Measurements from ENCODE around the gene MAGEH1. TPM values are rescaled to one million over a fixed set of nuclear protein-coding genes. Genes with fewer than 3 reads are reported as not detected.
A peak's percentile ranks its signal among the peaks of the same experiment; 100 is the strongest.
"Not testable (repeated sequence)": the region's sequence is repeated elsewhere in the genome, so short reads cannot be mapped to it uniquely, and the experiment has no call there.

Gene MAGEH1
- total RNA-seq: 10 to 100 TPM; 18.1 to 20.2 TPM

- no peaks in the 10 kb centered on the region for H3K9me3 Mint-ChIP-seq
- no peaks in the 10 kb centered on the region for H3K36me3 Mint-ChIP-seq
- peaks cover 2% of the 10 kb centered on the region for H3K4me1 Mint-ChIP-seq
- H3K27ac Mint-ChIP-seq: peak within 1 kb of the TSS; percentile 91
- H3K27me3 Mint-ChIP-seq: no peaks in the 10 kb centered on the region
- peak; percentile 79 for DNase-seq
- peak within 1 kb of the TSS; percentile 93 for H3K4me3 Mint-ChIP-seq
Measured at GRCh38 chrX:55451990-55452832, at the start of gene MAGEH1. Gene MAGEH1 (plus strand): TSS chrX:55452127. CDS start chrX:55452375, 248 bp downstream.

GRCh38 chrX:55427079-55427478 is 24.8 kb upstream of the MAGEH1 start:
- H3K4me1 Mint-ChIP-seq, DNase-seq, H3K9me3 Mint-ChIP-seq, H3K27ac Mint-ChIP-seq, H3K4me3 Mint-ChIP-seq, H3K36me3 Mint-ChIP-seq, H3K27me3 Mint-ChIP-seq: not testable (repeated sequence)

DNA sequence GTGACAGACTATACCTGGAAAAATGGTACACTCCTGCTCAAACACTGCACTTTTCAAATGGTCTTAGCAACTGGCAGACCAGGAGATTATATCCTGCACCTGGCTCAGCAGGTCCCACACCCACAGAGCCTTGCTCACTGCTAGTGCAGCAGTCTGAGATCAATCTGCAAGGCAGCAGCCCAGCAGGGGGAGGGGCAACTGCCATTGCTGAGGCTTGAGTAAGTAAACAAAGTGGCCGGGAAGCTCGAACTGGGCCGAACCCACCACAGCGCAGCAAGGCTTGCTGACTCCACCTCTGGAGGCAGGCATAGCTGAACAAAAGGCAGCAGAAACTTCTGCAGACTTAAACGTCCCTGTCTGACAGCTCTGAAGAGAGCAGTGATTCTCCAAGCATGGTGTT is 8.5 kb upstream of the MAGEH1 start:
- not testable (repeated sequence) for H3K27me3 Mint-ChIP-seq, H3K4me3 Mint-ChIP-seq, H3K36me3 Mint-ChIP-seq, DNase-seq, H3K27ac Mint-ChIP-seq, H3K4me1 Mint-ChIP-seq, H3K9me3 Mint-ChIP-seq

- no peaks in the 10 kb centered on the region for H3K9me3 Mint-ChIP-seq
- H3K36me3 Mint-ChIP-seq: no peaks in the 10 kb centered on the region
- no peak overlapping the region for H3K4me3 Mint-ChIP-seq
- no peak for DNase-seq
- H3K4me1 Mint-ChIP-seq: peaks cover 2% of the 10 kb centered on the region
- H3K27ac Mint-ChIP-seq: no peak overlapping the region
- no peaks in the 10 kb centered on the region for H3K27me3 Mint-ChIP-seq
Measured at GRCh38 chrX:55450259-55450658, 1.7 kb upstream of the MAGEH1 start.

DNA sequence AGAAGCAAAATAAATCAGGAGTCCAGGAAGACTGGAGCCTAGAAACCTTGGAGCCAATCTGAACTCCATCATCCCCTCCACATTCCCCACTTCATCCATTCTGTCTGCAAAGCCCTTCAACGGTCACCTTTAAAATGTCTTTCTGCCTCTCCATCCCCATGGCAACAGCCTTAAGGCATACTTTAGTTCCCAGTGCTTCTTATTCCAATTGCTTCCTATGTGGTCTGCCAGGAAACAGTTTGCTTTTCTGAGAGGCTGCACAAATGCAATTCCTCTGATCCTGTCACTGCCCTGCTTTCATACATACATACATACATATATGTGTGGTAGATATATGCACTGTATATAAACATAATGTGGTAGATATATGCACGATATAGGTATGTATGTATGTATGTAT is 786 bp upstream of the MAGEH1 start:
- H3K27me3 Mint-ChIP-seq: no peaks in the 10 kb centered on the region
- H3K27ac Mint-ChIP-seq: no peak overlapping the region
- DNase-seq: no peak
- H3K9me3 Mint-ChIP-seq: no peaks in the 10 kb centered on the region
- peaks cover 2% of the 10 kb centered on the region for H3K4me1 Mint-ChIP-seq
- H3K4me3 Mint-ChIP-seq: peak overlapping the region; percentile 25
- H3K36me3 Mint-ChIP-seq: no peaks in the 10 kb centered on the region

DNA sequence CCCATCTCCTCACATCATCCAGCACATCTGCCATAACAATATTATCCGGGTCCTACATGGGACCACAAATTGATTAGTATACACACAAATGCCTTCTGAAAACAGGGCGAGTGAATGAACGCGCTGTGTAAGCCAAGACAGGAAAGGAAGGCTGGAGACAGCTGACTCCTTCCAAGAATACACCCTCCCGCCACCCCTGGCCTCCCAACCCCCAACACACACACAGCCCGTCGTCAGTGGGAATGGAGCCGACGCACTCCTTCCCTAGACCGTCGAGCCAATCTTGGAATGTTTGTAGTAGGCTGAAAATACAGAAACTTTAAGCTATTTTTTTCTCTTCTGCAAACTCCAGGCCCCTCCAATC is 319 bp upstream of the MAGEH1 start:
- Mint-ChIP-seq H3K9me3 (no peaks in the 10 kb centered on the region), H3K27me3 (no peaks in the 10 kb centered on the region), H3K4me1 (peaks cover 2% of the 10 kb centered on the region)

DNA sequence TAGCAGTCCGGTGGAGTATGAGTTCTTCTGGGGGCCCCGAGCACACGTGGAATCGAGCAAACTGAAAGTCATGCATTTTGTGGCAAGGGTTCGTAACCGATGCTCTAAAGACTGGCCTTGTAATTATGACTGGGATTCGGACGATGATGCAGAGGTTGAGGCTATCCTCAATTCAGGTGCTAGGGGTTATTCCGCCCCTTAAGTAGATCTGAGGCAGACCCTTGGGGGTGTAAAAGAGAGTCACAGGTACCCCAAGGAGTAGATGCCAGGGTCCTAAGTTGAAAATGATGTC is 852 bp downstream of the MAGEH1 start:
- H3K27me3 Mint-ChIP-seq: no peaks in the 10 kb centered on the region
- peak overlapping the region; percentile 91 for H3K27ac Mint-ChIP-seq
- H3K9me3 Mint-ChIP-seq: no peaks in the 10 kb centered on the region
- H3K4me3 Mint-ChIP-seq: peak overlapping the region; percentile 93
- DNase-seq: no peak
- no peaks in the 10 kb centered on the region for H3K36me3 Mint-ChIP-seq
- H3K4me1 Mint-ChIP-seq: peaks cover 2% of the 10 kb centered on the region

More for the DNA sequence above, 319 bp upstream of the MAGEH1 start:
- H3K4me3 Mint-ChIP-seq: peak overlapping the region; percentile 93
- peak overlapping the region; percentile 91 for H3K27ac Mint-ChIP-seq
- DNase-seq: no peak
- H3K36me3 Mint-ChIP-seq: no peaks in the 10 kb centered on the region

DNA sequence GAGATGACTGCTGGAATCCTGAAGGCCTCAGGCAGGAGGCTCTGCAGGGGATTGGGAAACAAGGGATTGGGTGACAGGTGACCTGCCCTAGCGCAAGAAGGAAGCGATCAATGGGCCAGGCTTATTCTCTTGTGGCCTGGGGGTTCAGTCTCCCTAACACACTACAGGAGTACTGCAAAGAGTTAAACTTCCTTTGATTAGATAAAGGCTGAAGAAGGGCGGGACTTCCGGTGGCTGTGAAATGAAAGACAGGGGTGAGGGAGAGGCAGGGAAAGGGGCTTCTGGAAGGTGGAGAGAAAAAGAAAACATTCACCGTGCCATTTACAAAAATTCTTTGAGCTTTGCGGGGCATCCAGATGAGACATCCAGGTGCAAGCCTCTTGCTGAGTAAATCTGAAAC is 3.8 kb downstream of the MAGEH1 start:
- not testable (repeated sequence) for H3K4me1 Mint-ChIP-seq, H3K4me3 Mint-ChIP-seq, H3K27me3 Mint-ChIP-seq, H3K36me3 Mint-ChIP-seq, H3K9me3 Mint-ChIP-seq, DNase-seq, H3K27ac Mint-ChIP-seq

GRCh38 chrX:55459426-55459825 is 7.5 kb downstream of the MAGEH1 start:
- H3K4me3 Mint-ChIP-seq, H3K9me3 Mint-ChIP-seq, H3K27ac Mint-ChIP-seq, H3K36me3 Mint-ChIP-seq, H3K27me3 Mint-ChIP-seq, DNase-seq, H3K4me1 Mint-ChIP-seq: not testable (repeated sequence)

DNA sequence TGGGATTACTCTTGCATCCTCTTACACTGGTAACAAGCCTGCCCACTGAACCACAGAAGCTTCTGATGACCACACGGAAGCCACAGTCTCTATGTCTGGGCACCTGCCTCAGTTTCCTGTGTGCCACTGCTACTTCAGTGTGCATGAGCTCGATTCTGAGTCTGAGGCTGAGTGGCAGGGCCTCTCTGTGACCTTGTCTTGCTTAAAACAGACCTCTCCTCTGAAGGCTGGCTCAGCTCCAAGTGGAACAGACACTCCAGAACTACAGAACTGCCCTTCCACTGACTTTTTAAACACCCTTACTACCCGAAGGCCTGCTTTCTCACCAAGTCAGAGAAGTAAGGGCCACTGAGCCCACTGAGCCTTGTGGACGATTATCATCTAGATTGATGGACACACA is 8.0 kb downstream of the MAGEH1 start:
- not testable (repeated sequence) for H3K4me3 Mint-ChIP-seq, DNase-seq, H3K36me3 Mint-ChIP-seq, H3K9me3 Mint-ChIP-seq, H3K4me1 Mint-ChIP-seq, H3K27me3 Mint-ChIP-seq, H3K27ac Mint-ChIP-seq

- not testable (repeated sequence) for H3K27ac Mint-ChIP-seq, H3K9me3 Mint-ChIP-seq, H3K27me3 Mint-ChIP-seq, H3K4me1 Mint-ChIP-seq, H3K36me3 Mint-ChIP-seq, DNase-seq, H3K4me3 Mint-ChIP-seq
Measured at GRCh38 chrX:55464050-55464449, 12.1 kb downstream of the MAGEH1 start.

GRCh38 chrX:55465108-55465507 is 13.2 kb downstream of the MAGEH1 start:
- H3K4me3 Mint-ChIP-seq: not testable (repeated sequence)

GRCh38 chrX:55465791-55466190 is 13.9 kb downstream of the MAGEH1 start:
- H3K27me3 Mint-ChIP-seq, H3K27ac Mint-ChIP-seq, DNase-seq, H3K4me3 Mint-ChIP-seq, H3K4me1 Mint-ChIP-seq, H3K36me3 Mint-ChIP-seq, H3K9me3 Mint-ChIP-seq: not testable (repeated sequence)

More at GRCh38 chrX:55465108-55465507, 13.2 kb downstream of the MAGEH1 start:
- H3K9me3 Mint-ChIP-seq, H3K27me3 Mint-ChIP-seq, H3K4me1 Mint-ChIP-seq, H3K27ac Mint-ChIP-seq, H3K36me3 Mint-ChIP-seq, DNase-seq: not testable (repeated sequence)

- not testable (repeated sequence) for DNase-seq, H3K27ac Mint-ChIP-seq, H3K4me3 Mint-ChIP-seq, H3K9me3 Mint-ChIP-seq, H3K36me3 Mint-ChIP-seq, H3K27me3 Mint-ChIP-seq, H3K4me1 Mint-ChIP-seq
Measured at GRCh38 chrX:55479956-55480355, 28.0 kb downstream of the MAGEH1 start.

DNA sequence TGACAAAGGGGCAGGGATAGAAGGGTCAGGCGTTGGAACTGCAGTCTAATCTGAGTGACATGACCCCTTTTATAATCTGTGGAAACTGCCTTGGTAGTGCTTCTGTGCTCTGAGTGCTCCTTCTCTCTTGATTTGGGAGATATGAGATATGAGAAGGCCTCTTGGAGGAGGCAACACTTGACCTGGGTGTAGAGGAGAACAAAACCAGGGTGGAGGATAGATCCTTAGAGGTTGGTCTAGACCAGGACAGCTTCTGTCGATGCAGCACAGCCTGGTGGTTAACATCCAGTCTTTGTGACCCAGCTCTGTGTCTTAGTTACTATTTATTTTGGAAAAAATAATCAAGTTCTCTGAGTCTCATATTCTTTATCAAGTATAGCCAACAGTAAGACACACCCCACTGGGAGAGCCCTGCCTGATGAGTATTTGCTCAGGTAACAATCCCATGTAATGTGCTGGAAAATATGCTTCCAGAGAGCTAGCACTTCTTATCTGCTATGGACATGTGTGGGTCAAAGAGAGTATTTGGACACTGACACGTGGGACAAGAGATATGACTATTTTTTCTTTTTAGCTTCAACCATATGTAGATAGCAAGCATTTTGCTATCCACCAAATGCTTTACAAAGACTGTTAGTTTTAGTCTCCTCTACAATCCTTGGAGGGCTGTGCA is 28.6 kb downstream of the MAGEH1 start:
- no peaks in the 10 kb centered on the region for H3K9me3 Mint-ChIP-seq
- no peaks in the 10 kb centered on the region for H3K36me3 Mint-ChIP-seq
- H3K4me3 Mint-ChIP-seq: no peak overlapping the region
- no peak overlapping the region for H3K27ac Mint-ChIP-seq
- H3K4me1 Mint-ChIP-seq: peaks cover 2% of the 10 kb centered on the region
- no peaks in the 10 kb centered on the region for H3K27me3 Mint-ChIP-seq
- no peak for DNase-seq

DNA sequence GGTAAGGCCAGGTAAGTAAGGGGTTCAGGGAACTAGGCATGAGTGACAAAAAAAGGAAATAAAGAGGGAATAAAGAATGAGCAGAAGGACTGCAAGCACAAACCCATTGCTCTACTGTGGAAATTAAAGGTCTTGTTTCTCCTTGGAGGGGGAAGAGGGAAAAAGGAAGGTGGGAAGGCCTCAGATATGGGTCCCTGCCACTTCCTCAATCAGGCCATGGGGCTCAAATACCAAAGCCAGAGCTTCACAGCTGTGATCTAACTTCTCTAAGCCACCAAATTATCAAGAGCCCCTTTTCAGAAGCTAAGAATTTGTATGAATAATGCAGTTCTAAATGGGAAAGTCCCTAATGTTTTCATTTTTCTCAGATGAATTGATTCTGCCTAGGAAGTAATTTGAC is 33.0 kb downstream of the MAGEH1 start:
- no peak for DNase-seq
- H3K36me3 Mint-ChIP-seq: peaks cover 6% of the 10 kb centered on the region
- no peaks in the 10 kb centered on the region for H3K27me3 Mint-ChIP-seq
- no peak overlapping the region for H3K4me3 Mint-ChIP-seq
- no peaks in the 10 kb centered on the region for H3K9me3 Mint-ChIP-seq
- H3K4me1 Mint-ChIP-seq: peaks cover 7% of the 10 kb centered on the region
- H3K27ac Mint-ChIP-seq: peak overlapping the region; percentile 52

All from activated naive CD8-positive, alpha-beta T cell treated with anti-CD3 and anti-CD28 coated beads for 36 hours (primary cell).